Stomach smooth muscle (tissue), 2 donors: ENCODE measurements around the gene COL27A1.

ENCODE experiments used
- H3K27ac ChIP-seq: one replicate; pipeline ENCODE4 v1.7.0; 2013; ENCODE audit warnings: mild to moderate bottlenecking, low read length, inconsistent platforms
- H3K27me3 ChIP-seq, 2 donors: one replicate each; pipeline ENCODE4 v1.7.0; 2013; ENCODE audit warnings: low read length in 2 of 2; ENCODE audit not compliant: insufficient read depth in 2 of 2, control insufficient read depth in 1 of 2
- H3K36me3 ChIP-seq, 2 donors: one replicate each; pipeline ENCODE4 v1.7.0; 2013; ENCODE audit warnings: low read length in 2 of 2; ENCODE audit not compliant: control insufficient read depth in 2 of 2, insufficient read depth in 2 of 2
- H3K4me1 ChIP-seq: one replicate; pipeline ENCODE4 v1.7.0; 2013; ENCODE audit warnings: low read length; ENCODE audit not compliant: control insufficient read depth, insufficient read depth
- H3K4me3 ChIP-seq, 2 donors: one replicate each; pipeline ENCODE4 v1.7.0; 2013; ENCODE audit warnings: low read length in 2 of 2
- H3K9ac ChIP-seq, 2 donors: one replicate each; pipeline ENCODE4 v1.7.0; 2013; ENCODE audit warnings: low read length in 2 of 2, mild to moderate bottlenecking in 1 of 2
- H3K9me3 ChIP-seq, 2 donors: one replicate each; pipeline ENCODE4 v1.7.0; 2013; ENCODE audit warnings: low read length in 2 of 2; ENCODE audit not compliant: control insufficient read depth in 2 of 2
- donor health status: healthy.
- donor health status: Pancreatic carcinoma.

The COL27A1 gene

DNA sequence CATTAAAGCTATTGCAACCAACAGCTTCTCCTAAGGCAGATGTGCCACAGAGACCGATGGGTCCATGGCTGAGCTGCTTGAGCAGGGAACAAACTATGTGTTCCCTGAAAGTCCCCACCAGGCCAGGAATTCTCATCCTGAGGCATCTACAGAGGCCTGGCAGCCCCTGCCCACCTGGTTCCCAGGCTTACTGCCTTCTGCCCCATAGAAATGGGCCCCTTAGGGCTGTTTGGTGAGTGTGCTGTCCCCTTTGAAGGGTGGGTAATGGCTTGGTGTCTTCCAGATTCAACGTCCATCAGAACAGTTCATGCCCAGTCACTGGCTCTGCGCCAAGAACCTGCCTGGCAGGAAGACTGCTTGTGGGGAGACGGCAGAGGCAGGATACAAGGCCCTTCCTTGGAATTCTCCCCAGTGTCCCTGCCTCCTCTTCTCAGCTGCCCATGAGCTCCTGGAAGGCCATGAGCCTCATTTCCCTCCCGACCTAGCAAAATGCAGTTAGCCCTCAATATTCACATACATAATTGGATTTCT lies 3.8 kb upstream of the COL27A1 start:
- no peaks in the 10 kb centered on the region for H3K9me3 ChIP-seq
- peaks cover 24% of the 10 kb centered on the region for H3K4me1 ChIP-seq
- no peak overlapping the region for H3K9ac ChIP-seq
- H3K27ac ChIP-seq: no peak overlapping the region
- H3K4me3 ChIP-seq: no peak overlapping the region
- no peaks in the 10 kb centered on the region for H3K36me3 ChIP-seq
- peaks cover 31 to 32% of the 10 kb centered on the region in 2 donors for H3K27me3 ChIP-seq

DNA sequence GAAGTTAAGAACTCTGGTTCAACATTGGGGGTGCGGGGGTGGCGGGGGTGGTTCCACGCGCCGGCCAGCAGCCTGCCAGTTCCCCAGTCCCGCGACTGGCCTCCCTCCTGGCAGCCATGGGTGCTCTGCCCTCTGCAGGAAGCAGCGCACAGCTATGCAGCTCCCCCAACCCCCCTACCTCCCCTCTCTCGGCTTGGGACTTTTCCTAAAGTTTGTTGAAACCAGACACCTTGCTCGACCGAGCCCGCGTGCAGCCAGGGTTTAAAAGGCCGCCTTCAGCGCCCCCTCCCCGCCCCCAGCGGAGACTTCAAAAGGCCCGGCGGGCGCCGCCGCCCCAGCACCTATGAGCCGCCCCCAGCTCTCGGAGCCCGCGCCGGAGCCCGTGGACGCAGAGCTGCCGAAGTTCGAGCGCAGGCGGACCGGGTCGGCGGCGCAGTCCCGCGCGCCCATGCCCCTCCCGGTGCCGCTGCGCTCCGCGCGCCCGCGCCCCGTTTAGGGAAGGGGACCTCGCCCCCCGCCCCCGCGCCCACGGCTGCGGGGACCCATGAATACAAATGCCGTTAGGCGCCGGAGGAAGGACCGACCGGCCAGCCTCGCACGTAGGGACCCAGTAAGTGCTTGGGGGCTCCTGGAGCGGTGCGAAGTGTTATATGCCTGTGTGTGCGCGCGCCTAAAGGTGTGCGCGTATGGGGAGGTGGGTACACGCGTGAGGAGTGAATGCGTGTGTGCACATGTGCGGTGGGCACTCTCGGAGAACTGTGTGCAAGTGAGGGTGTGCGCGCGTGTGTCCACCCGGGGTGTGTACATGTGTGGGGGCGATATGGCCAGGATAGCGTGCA lies 1.4 kb upstream of the COL27A1 start:
- Histone ChIP-seq H3K4me1 (peaks cover 44% of the 10 kb centered on the region), H3K27me3 (peaks cover 27 to 31% of the 10 kb centered on the region in 2 donors), H3K4me3 (peak overlapping the region; percentile 64 to 76), H3K27ac (no peak overlapping the region), H3K9ac (no peak overlapping the region), H3K9me3 (no peaks in the 10 kb centered on the region), H3K36me3 (no peaks in the 10 kb centered on the region)

DNA sequence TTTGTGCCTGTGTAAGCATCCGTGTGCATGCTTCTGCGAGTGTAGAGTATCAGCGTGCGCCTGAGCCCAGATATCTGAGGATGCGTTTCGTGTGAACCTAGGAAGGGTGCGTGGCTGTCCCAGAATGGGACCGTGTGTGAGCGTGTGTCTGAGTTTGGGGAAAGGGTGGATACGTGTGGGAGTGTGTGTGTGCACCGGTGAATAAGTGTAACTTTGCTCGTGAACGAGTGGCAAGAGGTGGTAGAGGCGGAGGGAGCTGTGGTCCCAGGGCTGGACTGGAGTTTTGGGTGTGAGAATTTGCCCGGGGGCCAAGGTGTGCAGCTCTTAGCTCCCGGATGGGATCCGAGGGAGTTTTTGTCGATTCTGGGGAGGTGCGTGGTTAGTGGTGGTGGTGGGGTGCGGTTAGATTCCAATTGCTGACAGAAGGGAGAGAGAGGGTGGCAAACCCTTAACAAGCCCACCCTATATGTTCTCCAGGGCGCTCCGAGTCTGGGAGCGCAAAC lies 686 bp upstream of the COL27A1 start:
- peaks cover 50% of the 10 kb centered on the region for H3K4me1 ChIP-seq
- no peaks in the 10 kb centered on the region for H3K9me3 ChIP-seq
- peaks cover 27 to 31% of the 10 kb centered on the region in 2 donors for H3K27me3 ChIP-seq
- H3K4me3 ChIP-seq: peak overlapping the region; percentile 64 to 76
- H3K27ac ChIP-seq: no peak overlapping the region
- H3K36me3 ChIP-seq: no peaks in the 10 kb centered on the region
- no peak overlapping the region for H3K9ac ChIP-seq

DNA sequence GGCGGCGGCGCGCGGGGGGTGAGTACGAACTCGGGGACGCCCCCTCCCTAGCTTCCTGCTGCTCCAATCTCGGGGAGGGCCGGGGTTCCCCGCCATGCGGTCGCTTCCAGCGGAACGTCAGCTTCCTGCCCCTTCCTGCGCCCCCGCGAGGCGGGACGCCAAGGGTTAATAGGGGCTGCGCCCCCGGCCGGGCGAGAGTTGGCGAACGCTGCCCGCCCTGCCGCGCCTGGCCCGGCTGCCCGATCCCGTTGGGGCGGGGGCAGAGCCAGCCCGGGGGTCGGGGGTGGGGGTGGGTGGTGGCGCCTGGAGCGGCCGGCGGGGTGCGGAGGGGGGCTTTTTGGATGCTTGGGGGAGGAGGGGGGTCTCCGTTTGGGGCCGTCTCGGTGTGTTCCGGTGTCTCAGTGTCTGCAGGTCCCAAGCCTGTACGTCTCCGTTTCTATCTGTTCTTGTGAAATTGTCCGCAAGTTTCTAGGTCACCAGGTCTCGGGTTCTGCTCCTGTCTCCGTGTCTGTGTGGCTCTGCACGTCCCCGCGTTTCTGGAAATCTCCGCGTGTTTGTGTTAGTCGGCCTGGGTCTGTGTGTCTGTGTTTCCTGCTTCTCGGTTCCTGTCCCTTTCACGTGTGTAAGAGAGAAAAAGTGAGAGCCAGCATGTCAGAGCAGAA lies 789 bp downstream of the COL27A1 start:
- Histone ChIP-seq H3K9me3 (no peaks in the 10 kb centered on the region), H3K9ac (peak overlapping the region; percentile 36 to 54), H3K27ac (peak overlapping the region; percentile 37), H3K4me3 (peak overlapping the region; percentile 55 to 76), H3K4me1 (peaks cover 52% of the 10 kb centered on the region), H3K27me3 (peaks cover 27 to 31% of the 10 kb centered on the region in 2 donors), H3K36me3 (no peaks in the 10 kb centered on the region)

DNA sequence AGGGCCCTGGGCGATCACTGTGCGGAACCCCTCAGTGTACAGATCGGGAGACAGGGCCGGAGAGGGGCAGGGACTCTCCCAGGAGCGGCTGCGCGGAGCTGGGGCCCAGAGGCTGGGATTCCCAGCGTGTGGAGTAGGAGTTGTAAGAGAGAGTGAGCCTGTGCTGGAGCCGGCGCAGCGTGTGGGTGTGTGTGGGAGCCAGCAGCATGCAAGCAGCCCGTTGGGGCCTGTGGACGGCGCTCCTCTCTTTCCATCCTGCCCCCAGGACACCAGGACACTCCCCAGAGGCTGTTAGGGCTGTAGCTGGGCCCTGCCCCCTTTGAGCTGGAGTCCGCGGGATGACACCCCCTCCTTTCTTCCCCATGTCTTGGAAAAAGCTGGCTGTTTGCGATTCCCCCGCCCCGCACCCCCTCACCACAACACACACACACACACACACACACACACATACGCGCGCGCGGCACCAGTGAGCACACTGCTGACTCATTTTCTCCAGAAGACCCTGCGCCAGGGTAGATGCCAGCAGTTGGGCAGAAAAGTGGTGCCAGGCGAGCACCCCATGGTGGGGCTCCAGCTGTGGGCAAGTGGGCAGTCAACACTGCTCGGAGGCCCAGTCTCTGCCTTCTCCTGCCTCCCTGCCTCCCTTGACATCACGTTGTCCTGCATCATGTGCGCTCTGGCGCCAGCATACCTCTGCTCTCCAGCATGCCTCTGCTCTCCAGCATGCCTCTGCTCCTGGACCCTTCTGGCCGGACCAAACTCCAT lies 1.5 kb downstream of the COL27A1 start:
- Histone ChIP-seq H3K36me3 (no peaks in the 10 kb centered on the region), H3K4me1 (peaks cover 52% of the 10 kb centered on the region), H3K4me3 (peak overlapping the region; percentile 55 to 76), H3K9ac (peak overlapping the region; percentile 36 to 54), H3K27me3 (peaks cover 22 to 26% of the 10 kb centered on the region in 2 donors), H3K27ac (peak overlapping the region; percentile 53), H3K9me3 (no peaks in the 10 kb centered on the region)

DNA sequence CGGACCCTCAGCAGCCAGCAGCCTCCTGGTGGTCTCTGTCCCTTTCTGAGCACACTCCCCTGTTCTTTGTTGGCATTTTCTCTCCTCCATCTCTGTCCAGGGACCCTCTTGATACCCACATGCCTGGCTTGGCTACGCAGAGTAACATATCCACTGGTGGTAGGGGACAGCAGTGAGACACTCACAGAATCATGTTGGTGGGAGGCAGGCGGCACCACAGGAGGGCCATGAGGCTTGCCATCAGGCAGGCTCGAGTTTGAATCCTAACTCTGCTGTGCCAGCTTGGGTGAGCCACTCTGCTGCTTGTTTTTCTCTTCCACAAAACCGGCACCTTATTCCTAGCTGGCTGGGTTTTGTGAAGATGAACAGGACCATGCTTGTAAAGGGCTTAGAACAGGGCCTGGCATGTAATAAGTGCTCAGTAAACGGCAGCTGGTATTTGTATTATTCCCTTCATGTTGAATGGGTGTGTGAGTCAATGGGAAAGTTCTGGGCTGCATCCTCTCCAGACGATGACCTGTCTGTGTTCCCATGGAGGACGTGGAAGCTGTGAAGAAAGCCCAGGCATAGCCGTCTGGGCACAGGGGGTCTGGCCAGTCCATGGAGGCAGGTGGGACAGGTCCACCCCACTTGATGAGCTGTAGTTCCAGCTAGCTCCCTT lies 2.3 kb downstream of the COL27A1 start:
- peaks cover 15 to 18% of the 10 kb centered on the region in 2 donors for H3K27me3 ChIP-seq
- H3K27ac ChIP-seq: peak overlapping the region; percentile 53
- H3K9ac ChIP-seq: no peak overlapping the region
- H3K4me3 ChIP-seq: peak overlapping the region in 1 of 2 donors; percentile 76
- H3K36me3 ChIP-seq: no peaks in the 10 kb centered on the region
- H3K9me3 ChIP-seq: no peaks in the 10 kb centered on the region
- peaks cover 52% of the 10 kb centered on the region for H3K4me1 ChIP-seq

DNA sequence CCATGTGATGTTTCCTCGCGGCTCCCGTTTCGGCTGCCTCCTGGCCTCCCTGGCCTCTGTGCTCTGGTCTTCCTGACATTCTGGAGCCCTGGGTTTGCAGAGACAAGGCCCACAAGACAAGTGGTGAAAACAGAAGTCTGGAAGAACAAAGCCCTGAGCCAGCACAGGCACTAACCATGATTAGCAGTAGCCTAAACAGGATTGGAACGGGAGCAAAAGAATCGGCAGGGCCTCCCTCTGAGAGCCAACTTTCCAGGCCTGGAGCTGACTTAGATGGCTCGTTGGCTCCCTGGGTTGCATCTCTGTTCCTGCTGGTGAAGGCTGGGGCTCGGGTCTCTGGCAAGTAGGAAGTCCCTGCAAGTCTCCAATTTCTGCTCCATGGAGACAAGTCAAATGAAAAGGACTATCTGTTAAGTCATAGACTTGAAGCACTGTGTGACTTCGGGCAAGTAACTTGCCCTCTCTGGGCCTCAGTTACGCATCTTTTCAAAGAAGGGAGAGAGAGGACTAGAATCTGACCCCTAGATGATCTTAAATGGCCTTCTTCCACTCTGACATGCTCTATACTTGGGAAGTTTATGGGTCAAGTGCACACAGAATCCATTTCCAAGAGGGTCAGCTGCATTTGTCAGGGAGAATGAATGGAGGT lies 3.3 kb downstream of the COL27A1 start:
- H3K27ac ChIP-seq: peak overlapping the region; percentile 53
- H3K4me1 ChIP-seq: peaks cover 53% of the 10 kb centered on the region

DNA sequence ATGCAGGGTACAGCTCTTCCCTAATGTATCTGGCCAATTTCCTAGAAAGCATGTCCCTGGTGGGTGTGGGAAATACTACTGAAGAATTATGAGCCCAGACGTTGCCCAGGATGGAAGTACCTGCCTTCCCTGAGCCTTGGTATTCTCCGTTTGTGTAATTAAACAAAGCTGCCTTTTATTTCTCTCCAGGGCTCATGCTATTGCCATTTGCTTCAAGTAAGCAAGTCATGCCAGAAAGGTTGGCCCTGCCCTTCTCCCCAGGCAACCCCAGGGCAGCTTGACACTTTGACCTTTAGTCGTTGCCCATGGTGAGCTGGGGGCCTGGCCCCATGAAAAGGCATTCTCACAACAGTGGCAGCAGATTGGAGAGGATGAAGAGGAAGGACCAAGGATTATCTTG lies 4.4 kb downstream of the COL27A1 start:
- Histone ChIP-seq H3K36me3 (no peaks in the 10 kb centered on the region), H3K27ac (no peak overlapping the region), H3K27me3 (peaks cover 0 to 1% of the 10 kb centered on the region in 2 donors), H3K9ac (no peak overlapping the region), H3K4me3 (no peak overlapping the region), H3K4me1 (peaks cover 45% of the 10 kb centered on the region), H3K9me3 (no peaks in the 10 kb centered on the region)

More for the DNA sequence above, 3.3 kb downstream of the COL27A1 start:
- Histone ChIP-seq H3K27me3 (peaks cover 8 to 10% of the 10 kb centered on the region in 2 donors), H3K4me3 (no peak overlapping the region), H3K9me3 (no peaks in the 10 kb centered on the region), H3K9ac (no peak overlapping the region), H3K36me3 (no peaks in the 10 kb centered on the region)

DNA sequence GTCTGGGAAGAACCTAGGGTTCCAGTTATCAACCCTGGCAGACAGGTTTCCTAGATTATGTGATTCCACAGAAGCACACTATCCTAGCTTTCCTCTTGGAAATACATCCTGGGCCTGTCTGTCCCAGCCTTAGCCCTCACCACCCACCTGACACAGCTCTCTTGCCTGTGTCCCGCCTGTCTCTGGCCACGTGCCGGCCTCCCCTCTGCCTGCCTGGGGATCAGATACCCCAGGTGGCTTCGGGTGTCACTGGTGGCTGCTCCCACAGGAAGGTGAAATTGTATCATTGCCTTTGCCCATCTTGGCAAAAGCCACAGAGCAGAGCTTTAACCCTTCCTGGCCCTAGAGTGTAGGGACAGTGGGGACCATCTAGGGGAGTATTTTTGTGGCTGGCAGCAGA lies 6.2 kb downstream of the COL27A1 start:
- Histone ChIP-seq H3K27ac (no peak overlapping the region), H3K9me3 (no peaks in the 10 kb centered on the region), H3K4me1 (peaks cover 37% of the 10 kb centered on the region), H3K9ac (no peak overlapping the region), H3K27me3 (no peaks in the 10 kb centered on the region), H3K36me3 (peaks cover 0 to 2% of the 10 kb centered on the region in 2 donors), H3K4me3 (no peak overlapping the region)
